K562 (cell line): Measurements from ENCODE around the gene HPS1.

Experiments used
- CBX2 ChIP-seq: fragments of 200-600 bp; sonication (generic); IDR thresholded peaks from one replicate; pipeline ENCODE4 v1.6.1; 2012; ENCODE audit warnings: mild to moderate bottlenecking, low read length, inconsistent platforms; ENCODE audit not compliant: insufficient read depth, poor library complexity, severe bottlenecking
- CBX3 ChIP-seq, 2 experiments: IDR thresholded peaks; 1 replicate in 1 of 2; 2 replicates in 1 of 2; pipeline ENCODE4 v1.6.1; 2012; ENCODE audit warnings: inconsistent platforms in 2 of 2, low read length in 2 of 2, borderline replicate concordance in 1 of 2, control low read depth in 1 of 2
- EZH2 ChIP-seq: IDR thresholded peaks from 2 replicates; pipeline ENCODE4 v1.6.1; 2012; ENCODE audit warnings: low read depth, mild to moderate bottlenecking, inconsistent platforms, low read length, borderline replicate concordance
- HCFC1 ChIP-seq: IDR thresholded peaks from 2 replicates; pipeline ENCODE4 v1.6.1; 2012; ENCODE audit warnings: low read depth, low read length, improper control_type of control experiment
- ILK ChIP-seq: fragments of 450-650 bp; IDR thresholded peaks from 2 replicates; pipeline ENCODE4 v1.6.1; 2016; ENCODE audit warnings: missing genetic modification characterization, low read depth, mild to moderate bottlenecking, missing compliant biosample characterization, moderate library complexity, borderline replicate concordance
- NEUROD1 ChIP-seq: fragments of 150-350 bp; IDR thresholded peaks from 2 replicates; pipeline ENCODE4 v1.6.1; 2014; ENCODE audit warnings: borderline replicate concordance, low read length, low read depth; ENCODE audit not compliant: partially characterized antibody
- PCBP2 ChIP-seq: fragments of 200-400 bp; formaldehyde crosslinking; IDR thresholded peaks from 2 replicates; pipeline ENCODE4 v1.6.1; 2018; ENCODE audit warnings: low read length, low read depth, mild to moderate bottlenecking, moderate library complexity; ENCODE audit not compliant: poor library complexity, severe bottlenecking
- SMC3 ChIP-seq: conservative IDR thresholded peaks from 2 replicates; pipeline ENCODE4 v1.6.1; 2011; ENCODE audit warnings: low read depth, low read length, improper control_type of control experiment; ENCODE audit not compliant: insufficient read depth
- SREBF2 ChIP-seq: sonication (generic); formaldehyde crosslinking; IDR thresholded peaks from 2 replicates; pipeline ENCODE4 v1.4.0; 2020; ENCODE audit warnings: mild to moderate bottlenecking, missing genetic modification reagents
- TRIM24 ChIP-seq, 2 experiments: fragments of 450-650 bp; IDR thresholded peaks; 2 replicates each; pipeline ENCODE4 v1.6.1; 2016
- TF ChIP-seq, protein P1 (sequence below): fragments of 250-450 bp; sonication (Bioruptor Pico); IDR thresholded peaks from 2 replicates; pipeline ENCODE4 v1.8.0; 2021; ENCODE audit warnings: moderate library complexity, mild to moderate bottlenecking, inconsistent platforms
- TF ChIP-seq, protein P2 (sequence below), 3 experiments: IDR thresholded peaks in 2 of 3; conservative IDR thresholded peaks in 1 of 3; 2 replicates each; pipeline ENCODE4 v1.5.1; 2011 to 2012; ENCODE audit warnings: low read length in 3 of 3, mild to moderate bottlenecking in 3 of 3, control low read depth in 2 of 3, improper control_type of control experiment in 1 of 3, inconsistent platforms in 1 of 3, low read depth in 1 of 3, mixed read lengths in 1 of 3, moderate library complexity in 1 of 3; ENCODE audit not compliant: insufficient read depth in 2 of 3
- TF ChIP-seq, protein P3 (sequence below): fragments of 250-450 bp; sonication (Bioruptor Pico); IDR thresholded peaks from 2 replicates; pipeline ENCODE4 v1.8.0; 2021; ENCODE audit warnings: mild to moderate bottlenecking, moderate library complexity
- TF ChIP-seq, protein P4 (sequence below): fragments of 450-650 bp; IDR thresholded peaks from 2 replicates; pipeline ENCODE4 v1.6.1; 2017; ENCODE audit warnings: antibody characterized with exemption, mild to moderate bottlenecking

DNA sequence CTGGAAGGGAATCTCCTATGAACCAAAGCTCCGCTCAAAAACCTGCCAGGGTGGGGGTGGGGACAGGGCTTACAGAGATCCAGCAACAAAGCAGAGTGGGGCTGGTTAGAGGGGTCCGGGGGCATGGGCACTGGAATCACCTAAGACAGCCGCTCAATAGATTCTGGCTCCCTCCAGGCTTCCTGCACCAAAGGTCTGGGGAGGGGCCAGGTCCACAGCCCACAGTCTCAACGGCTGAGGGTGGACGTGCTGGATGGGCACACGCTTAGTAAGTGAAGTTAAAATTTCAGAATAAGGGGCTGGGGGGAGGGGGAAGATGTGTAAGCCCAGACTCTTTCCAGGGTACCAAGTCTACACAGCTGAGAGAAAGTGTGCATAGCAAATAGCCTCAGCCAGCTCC is 62.9 kb downstream of the HPS1 start:
- TF ChIP-seq ILK (tag) (no peak), CBX3 (IDR thresholded peaks at IDR 0.05; ENCODE audit: borderline replicate concordance in 1 of 2, low read length in 2 of 2) (no peak), NEUROD1 (no peak), TRIM24 (IDR thresholded peaks at IDR 0.05) (no peak), HCFC1 (no peak), SREBF2 (CRISPR knock-in tag) (no peak), CBX2 (no peak), SMC3 (no peak), EZH2 (no peak), PCBP2 (no peak)
- TF ChIP-seq, protein P1, sequence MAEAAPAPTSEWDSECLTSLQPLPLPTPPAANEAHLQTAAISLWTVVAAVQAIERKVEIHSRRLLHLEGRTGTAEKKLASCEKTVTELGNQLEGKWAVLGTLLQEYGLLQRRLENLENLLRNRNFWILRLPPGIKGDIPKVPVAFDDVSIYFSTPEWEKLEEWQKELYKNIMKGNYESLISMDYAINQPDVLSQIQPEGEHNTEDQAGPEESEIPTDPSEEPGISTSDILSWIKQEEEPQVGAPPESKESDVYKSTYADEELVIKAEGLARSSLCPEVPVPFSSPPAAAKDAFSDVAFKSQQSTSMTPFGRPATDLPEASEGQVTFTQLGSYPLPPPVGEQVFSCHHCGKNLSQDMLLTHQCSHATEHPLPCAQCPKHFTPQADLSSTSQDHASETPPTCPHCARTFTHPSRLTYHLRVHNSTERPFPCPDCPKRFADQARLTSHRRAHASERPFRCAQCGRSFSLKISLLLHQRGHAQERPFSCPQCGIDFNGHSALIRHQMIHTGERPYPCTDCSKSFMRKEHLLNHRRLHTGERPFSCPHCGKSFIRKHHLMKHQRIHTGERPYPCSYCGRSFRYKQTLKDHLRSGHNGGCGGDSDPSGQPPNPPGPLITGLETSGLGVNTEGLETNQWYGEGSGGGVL (CRISPR knock-in tag): no peak
- TF ChIP-seq, protein P2, sequence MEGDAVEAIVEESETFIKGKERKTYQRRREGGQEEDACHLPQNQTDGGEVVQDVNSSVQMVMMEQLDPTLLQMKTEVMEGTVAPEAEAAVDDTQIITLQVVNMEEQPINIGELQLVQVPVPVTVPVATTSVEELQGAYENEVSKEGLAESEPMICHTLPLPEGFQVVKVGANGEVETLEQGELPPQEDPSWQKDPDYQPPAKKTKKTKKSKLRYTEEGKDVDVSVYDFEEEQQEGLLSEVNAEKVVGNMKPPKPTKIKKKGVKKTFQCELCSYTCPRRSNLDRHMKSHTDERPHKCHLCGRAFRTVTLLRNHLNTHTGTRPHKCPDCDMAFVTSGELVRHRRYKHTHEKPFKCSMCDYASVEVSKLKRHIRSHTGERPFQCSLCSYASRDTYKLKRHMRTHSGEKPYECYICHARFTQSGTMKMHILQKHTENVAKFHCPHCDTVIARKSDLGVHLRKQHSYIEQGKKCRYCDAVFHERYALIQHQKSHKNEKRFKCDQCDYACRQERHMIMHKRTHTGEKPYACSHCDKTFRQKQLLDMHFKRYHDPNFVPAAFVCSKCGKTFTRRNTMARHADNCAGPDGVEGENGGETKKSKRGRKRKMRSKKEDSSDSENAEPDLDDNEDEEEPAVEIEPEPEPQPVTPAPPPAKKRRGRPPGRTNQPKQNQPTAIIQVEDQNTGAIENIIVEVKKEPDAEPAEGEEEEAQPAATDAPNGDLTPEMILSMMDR (IDR thresholded peaks at IDR 0.05 in 2 of 3, conservative IDR thresholded peaks at IDR 0.05 in 1 of 3; ENCODE audit: insufficient read depth in 2 of 3, low read depth in 1 of 3, low read length in 3 of 3): no peak
- TF ChIP-seq, protein P3, sequence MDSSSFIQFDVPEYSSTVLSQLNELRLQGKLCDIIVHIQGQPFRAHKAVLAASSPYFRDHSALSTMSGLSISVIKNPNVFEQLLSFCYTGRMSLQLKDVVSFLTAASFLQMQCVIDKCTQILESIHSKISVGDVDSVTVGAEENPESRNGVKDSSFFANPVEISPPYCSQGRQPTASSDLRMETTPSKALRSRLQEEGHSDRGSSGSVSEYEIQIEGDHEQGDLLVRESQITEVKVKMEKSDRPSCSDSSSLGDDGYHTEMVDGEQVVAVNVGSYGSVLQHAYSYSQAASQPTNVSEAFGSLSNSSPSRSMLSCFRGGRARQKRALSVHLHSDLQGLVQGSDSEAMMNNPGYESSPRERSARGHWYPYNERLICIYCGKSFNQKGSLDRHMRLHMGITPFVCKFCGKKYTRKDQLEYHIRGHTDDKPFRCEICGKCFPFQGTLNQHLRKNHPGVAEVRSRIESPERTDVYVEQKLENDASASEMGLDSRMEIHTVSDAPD (CRISPR knock-in tag): no peak
- TF ChIP-seq, protein P4, sequence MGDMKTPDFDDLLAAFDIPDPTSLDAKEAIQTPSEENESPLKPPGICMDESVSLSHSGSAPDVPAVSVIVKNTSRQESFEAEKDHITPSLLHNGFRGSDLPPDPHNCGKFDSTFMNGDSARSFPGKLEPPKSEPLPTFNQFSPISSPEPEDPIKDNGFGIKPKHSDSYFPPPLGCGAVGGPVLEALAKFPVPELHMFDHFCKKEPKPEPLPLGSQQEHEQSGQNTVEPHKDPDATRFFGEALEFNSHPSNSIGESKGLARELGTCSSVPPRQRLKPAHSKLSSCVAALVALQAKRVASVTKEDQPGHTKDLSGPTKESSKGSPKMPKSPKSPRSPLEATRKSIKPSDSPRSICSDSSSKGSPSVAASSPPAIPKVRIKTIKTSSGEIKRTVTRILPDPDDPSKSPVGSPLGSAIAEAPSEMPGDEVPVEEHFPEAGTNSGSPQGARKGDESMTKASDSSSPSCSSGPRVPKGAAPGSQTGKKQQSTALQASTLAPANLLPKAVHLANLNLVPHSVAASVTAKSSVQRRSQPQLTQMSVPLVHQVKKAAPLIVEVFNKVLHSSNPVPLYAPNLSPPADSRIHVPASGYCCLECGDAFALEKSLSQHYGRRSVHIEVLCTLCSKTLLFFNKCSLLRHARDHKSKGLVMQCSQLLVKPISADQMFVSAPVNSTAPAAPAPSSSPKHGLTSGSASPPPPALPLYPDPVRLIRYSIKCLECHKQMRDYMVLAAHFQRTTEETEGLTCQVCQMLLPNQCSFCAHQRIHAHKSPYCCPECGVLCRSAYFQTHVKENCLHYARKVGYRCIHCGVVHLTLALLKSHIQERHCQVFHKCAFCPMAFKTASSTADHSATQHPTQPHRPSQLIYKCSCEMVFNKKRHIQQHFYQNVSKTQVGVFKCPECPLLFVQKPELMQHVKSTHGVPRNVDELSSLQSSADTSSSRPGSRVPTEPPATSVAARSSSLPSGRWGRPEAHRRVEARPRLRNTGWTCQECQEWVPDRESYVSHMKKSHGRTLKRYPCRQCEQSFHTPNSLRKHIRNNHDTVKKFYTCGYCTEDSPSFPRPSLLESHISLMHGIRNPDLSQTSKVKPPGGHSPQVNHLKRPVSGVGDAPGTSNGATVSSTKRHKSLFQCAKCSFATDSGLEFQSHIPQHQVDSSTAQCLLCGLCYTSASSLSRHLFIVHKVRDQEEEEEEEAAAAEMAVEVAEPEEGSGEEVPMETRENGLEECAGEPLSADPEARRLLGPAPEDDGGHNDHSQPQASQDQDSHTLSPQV: no peak
